HepG2 (cell line): Measurements from ENCODE around the gene HSF4. TPM values are rescaled to one million over a fixed set of nuclear protein-coding genes. Genes with fewer than 3 reads are reported as not detected.
A peak's percentile ranks its signal among the peaks of the same experiment; 100 is the strongest.

ENCODE experiments used
- CBX1 ChIP-seq: IDR thresholded peaks from one replicate; pipeline ENCODE4 v1.6.1; 2016; ENCODE audit warnings: antibody characterized with exemption, low read depth
- CREBL2 ChIP-seq: sonication (generic); formaldehyde crosslinking; IDR thresholded peaks from 2 replicates; pipeline ENCODE4 v1.8.1; 2023; ENCODE audit warnings: missing genetic modification reagents, mild to moderate bottlenecking, borderline replicate concordance
- DMAP1 ChIP-seq: IDR thresholded peaks from 2 replicates; pipeline ENCODE4 v1.6.1; 2016
- MAFG ChIP-seq: sonication (generic); formaldehyde crosslinking; IDR thresholded peaks from 2 replicates; pipeline ENCODE4 v1.5.1; 2020; ENCODE audit warnings: mild to moderate bottlenecking, missing genetic modification reagents
- MTA1 ChIP-seq: sonication (generic); formaldehyde crosslinking; IDR thresholded peaks from 2 replicates; pipeline ENCODE4 v1.4.0; 2020; ENCODE audit warnings: missing genetic modification reagents, mild to moderate bottlenecking, borderline replicate concordance
- NFE2L1 ChIP-seq: sonication (generic); formaldehyde crosslinking; IDR thresholded peaks from 2 replicates; pipeline ENCODE4 v1.4.0; 2020; ENCODE audit warnings: missing genetic modification reagents, mild to moderate bottlenecking, borderline replicate concordance
- RAD21 ChIP-seq: fragments of 450-650 bp; formaldehyde crosslinking; IDR thresholded peaks from 2 replicates; pipeline ENCODE4 v1.5.0; 2020; ENCODE audit warnings: mild to moderate bottlenecking
- RBM22 ChIP-seq: fragments of 200-400 bp; formaldehyde crosslinking; optimal IDR thresholded peaks from 2 replicates; pipeline ENCODE3; 2017; ENCODE audit warnings: mild to moderate bottlenecking, low read length, moderate library complexity
- RXRA ChIP-seq: sonication (generic); formaldehyde crosslinking; IDR thresholded peaks from 2 replicates; pipeline ENCODE4 v1.5.1; 2020; ENCODE audit warnings: missing genetic modification reagents
- SOX6 ChIP-seq, 2 experiments: fragments of 450-650 bp in 1 of 2; sonication (generic) in 1 of 2; formaldehyde crosslinking in 1 of 2; IDR thresholded peaks; 2 replicates each; pipeline versions ENCODE4 v1.4.0 to v1.6.1; 2017 to 2020; ENCODE audit warnings: antibody characterized with exemption in 1 of 2, mild to moderate bottlenecking in 1 of 2, missing genetic modification reagents in 1 of 2
- ZBTB42 ChIP-seq: sonication (generic); formaldehyde crosslinking; IDR thresholded peaks from 2 replicates; pipeline ENCODE4 v1.5.0; 2020; ENCODE audit warnings: mild to moderate bottlenecking, missing genetic modification reagents
- ZFP36L2 ChIP-seq: sonication (generic); formaldehyde crosslinking; IDR thresholded peaks from 2 replicates; pipeline ENCODE4 v1.4.0; 2020; ENCODE audit warnings: missing genetic modification reagents
- ZNF143 ChIP-seq: sonication (generic); formaldehyde crosslinking; IDR thresholded peaks from 2 replicates; pipeline ENCODE4 v1.4.0; 2020; ENCODE audit warnings: missing genetic modification reagents
- ZNF20 ChIP-seq: sonication (generic); formaldehyde crosslinking; IDR thresholded peaks from 2 replicates; pipeline ENCODE4 v1.4.0; 2020; ENCODE audit warnings: mild to moderate bottlenecking, moderate library complexity, missing genetic modification reagents
- ZNF232 ChIP-seq: sonication (generic); formaldehyde crosslinking; IDR thresholded peaks from 2 replicates; pipeline ENCODE4 v1.4.0; 2020; ENCODE audit warnings: missing genetic modification reagents, borderline replicate concordance
- ZNF383 ChIP-seq: sonication (generic); formaldehyde crosslinking; IDR thresholded peaks from 2 replicates; pipeline ENCODE4 v1.4.0; 2020; ENCODE audit warnings: missing genetic modification reagents, mild to moderate bottlenecking, borderline replicate concordance
- ZNF550 ChIP-seq: sonication (generic); formaldehyde crosslinking; IDR thresholded peaks from 2 replicates; pipeline ENCODE4 v1.4.0; 2020; ENCODE audit warnings: mild to moderate bottlenecking, missing genetic modification reagents, borderline replicate concordance
- ZNF639 ChIP-seq: conservative IDR thresholded peaks from 2 replicates; pipeline ENCODE4 v1.6.1; 2018; ENCODE audit warnings: missing genetic modification reagents
- ZNF678 ChIP-seq: sonication (generic); formaldehyde crosslinking; IDR thresholded peaks from 2 replicates; pipeline ENCODE4 v1.4.0; 2020; ENCODE audit warnings: mild to moderate bottlenecking, missing genetic modification reagents
- ZNF772 ChIP-seq: sonication (generic); formaldehyde crosslinking; IDR thresholded peaks from 2 replicates; pipeline ENCODE4 v1.5.0; 2020; ENCODE audit warnings: mild to moderate bottlenecking, missing genetic modification reagents
- ZNF781 ChIP-seq: sonication (generic); formaldehyde crosslinking; IDR thresholded peaks from 2 replicates; pipeline ENCODE4 v1.5.1; 2020; ENCODE audit warnings: borderline replicate concordance, mild to moderate bottlenecking, missing genetic modification reagents; ENCODE audit errors: not compliant biosample characterization
- polyA plus RNA-seq, 8 experiments: library from polyadenylated mRNA; depleted of rRNA in 3 of 8; stranded (reverse) in 7 of 8; unstranded in 1 of 8; fragments of >200 nt; fragmentation: Illumina TruSeq in 4 of 8; extraction: Trizol in 4 of 8; gene quantifications; 2 replicates each; pipeline versions ENCODE4 v1.2.1 to v1.2.3, GENCODE V29; 2011 to 2016; ENCODE audit warnings: low read depth in 4 of 8, missing spikeins in 1 of 8, mixed read lengths in 1 of 8; ENCODE audit not compliant: insufficient read depth in 1 of 8
- total RNA-seq, 5 experiments: library from RNA; depleted of rRNA; stranded (reverse); fragments of >200 nt; fragmentation: Illumina TruSeq; extraction: Trizol; gene quantifications; 2 replicates each; pipeline ENCODE4 v1.2.3, GENCODE V29; 2016; ENCODE audit warnings: low read depth in 1 of 5
- TF ChIP-seq, protein P1 (sequence below): IDR thresholded peaks from 2 replicates; pipeline ENCODE4 v1.6.1; 2018; ENCODE audit warnings: missing genetic modification reagents, mild to moderate bottlenecking, missing compliant biosample characterization
- TF ChIP-seq, protein P2 (sequence below): sonication (generic); formaldehyde crosslinking; IDR thresholded peaks from 2 replicates; pipeline ENCODE4 v1.5.1; 2020; ENCODE audit warnings: mild to moderate bottlenecking, missing genetic modification reagents, moderate library complexity

HSF4 gene
- total and polyA plus RNA-seq, 2 of the 13 experiments (the other 11 are each of a cell fraction or from before 2014, with no cell fraction given), result 3.5 to 16.9 TPM

GRCh38 chr16:67150833-67151396 is 13.6 kb upstream of the HSF4 start, which contains the start of gene B3GNT9 (continued):
- TF ChIP-seq MTA1 (CRISPR knock-in tag) (no peak; the same call in 1 of the 2 replicates), RAD21 (0 out of 2 replicates have a peak, but pooled peaks have one; percentile 15), ZNF772 (peak; percentile 55; the same call in 1 of the 2 replicates), ZBTB42 (0 out of 2 replicates have a peak, but pooled peaks have one; percentile 68), RBM22 (no peak), CREBL2 (CRISPR knock-in tag) (no peak), ZNF678 (no peak), CBX1 (no peak), ZNF232 (CRISPR knock-in tag) (peak; percentile 82; the same call in 1 of the 2 replicates), ZNF143 (CRISPR knock-in tag) (peak; percentile 17; the same call in 1 of the 2 replicates), RXRA (CRISPR knock-in tag) (peak; percentile 67), ZNF383 (CRISPR knock-in tag) (no peak), NFE2L1 (CRISPR knock-in tag) (peak; percentile 90), ZNF781 (CRISPR knock-in tag) (peak; percentile 43), ZNF639 (0 out of 2 replicates have a peak, but pooled peaks have one; percentile 25), ZFP36L2 (CRISPR knock-in tag) (no peak), ZNF20 (no peak), DMAP1 (peak; percentile 88; the same call in 1 of the 2 replicates), MAFG (CRISPR knock-in tag) (no peak), SOX6 (IDR thresholded peaks at IDR 0.05) (no peak), SOX6 (CRISPR knock-in tag; IDR thresholded peaks at IDR 0.05) (peak; percentile 38), ZNF550 (peak; percentile 89)
- TF ChIP-seq, protein P1, sequence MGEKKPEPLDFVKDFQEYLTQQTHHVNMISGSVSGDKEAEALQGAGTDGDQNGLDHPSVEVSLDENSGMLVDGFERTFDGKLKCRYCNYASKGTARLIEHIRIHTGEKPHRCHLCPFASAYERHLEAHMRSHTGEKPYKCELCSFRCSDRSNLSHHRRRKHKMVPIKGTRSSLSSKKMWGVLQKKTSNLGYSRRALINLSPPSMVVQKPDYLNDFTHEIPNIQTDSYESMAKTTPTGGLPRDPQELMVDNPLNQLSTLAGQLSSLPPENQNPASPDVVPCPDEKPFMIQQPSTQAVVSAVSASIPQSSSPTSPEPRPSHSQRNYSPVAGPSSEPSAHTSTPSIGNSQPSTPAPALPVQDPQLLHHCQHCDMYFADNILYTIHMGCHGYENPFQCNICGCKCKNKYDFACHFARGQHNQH (CRISPR knock-in tag), result peak; percentile 75; the same call in 1 of the 2 replicates
- TF ChIP-seq, protein P2, sequence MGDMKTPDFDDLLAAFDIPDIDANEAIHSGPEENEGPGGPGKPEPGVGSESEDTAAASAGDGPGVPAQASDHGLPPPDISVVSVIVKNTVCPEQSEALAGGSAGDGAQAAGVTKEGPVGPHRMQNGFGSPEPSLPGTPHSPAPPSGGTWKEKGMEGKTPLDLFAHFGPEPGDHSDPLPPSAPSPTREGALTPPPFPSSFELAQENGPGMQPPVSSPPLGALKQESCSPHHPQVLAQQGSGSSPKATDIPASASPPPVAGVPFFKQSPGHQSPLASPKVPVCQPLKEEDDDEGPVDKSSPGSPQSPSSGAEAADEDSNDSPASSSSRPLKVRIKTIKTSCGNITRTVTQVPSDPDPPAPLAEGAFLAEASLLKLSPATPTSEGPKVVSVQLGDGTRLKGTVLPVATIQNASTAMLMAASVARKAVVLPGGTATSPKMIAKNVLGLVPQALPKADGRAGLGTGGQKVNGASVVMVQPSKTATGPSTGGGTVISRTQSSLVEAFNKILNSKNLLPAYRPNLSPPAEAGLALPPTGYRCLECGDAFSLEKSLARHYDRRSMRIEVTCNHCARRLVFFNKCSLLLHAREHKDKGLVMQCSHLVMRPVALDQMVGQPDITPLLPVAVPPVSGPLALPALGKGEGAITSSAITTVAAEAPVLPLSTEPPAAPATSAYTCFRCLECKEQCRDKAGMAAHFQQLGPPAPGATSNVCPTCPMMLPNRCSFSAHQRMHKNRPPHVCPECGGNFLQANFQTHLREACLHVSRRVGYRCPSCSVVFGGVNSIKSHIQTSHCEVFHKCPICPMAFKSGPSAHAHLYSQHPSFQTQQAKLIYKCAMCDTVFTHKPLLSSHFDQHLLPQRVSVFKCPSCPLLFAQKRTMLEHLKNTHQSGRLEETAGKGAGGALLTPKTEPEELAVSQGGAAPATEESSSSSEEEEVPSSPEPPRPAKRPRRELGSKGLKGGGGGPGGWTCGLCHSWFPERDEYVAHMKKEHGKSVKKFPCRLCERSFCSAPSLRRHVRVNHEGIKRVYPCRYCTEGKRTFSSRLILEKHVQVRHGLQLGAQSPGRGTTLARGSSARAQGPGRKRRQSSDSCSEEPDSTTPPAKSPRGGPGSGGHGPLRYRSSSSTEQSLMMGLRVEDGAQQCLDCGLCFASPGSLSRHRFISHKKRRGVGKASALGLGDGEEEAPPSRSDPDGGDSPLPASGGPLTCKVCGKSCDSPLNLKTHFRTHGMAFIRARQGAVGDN (CRISPR knock-in tag), result peak; percentile 91
